Measurements from ENCODE around the gene OBSCN.

Gene OBSCN

DNA sequence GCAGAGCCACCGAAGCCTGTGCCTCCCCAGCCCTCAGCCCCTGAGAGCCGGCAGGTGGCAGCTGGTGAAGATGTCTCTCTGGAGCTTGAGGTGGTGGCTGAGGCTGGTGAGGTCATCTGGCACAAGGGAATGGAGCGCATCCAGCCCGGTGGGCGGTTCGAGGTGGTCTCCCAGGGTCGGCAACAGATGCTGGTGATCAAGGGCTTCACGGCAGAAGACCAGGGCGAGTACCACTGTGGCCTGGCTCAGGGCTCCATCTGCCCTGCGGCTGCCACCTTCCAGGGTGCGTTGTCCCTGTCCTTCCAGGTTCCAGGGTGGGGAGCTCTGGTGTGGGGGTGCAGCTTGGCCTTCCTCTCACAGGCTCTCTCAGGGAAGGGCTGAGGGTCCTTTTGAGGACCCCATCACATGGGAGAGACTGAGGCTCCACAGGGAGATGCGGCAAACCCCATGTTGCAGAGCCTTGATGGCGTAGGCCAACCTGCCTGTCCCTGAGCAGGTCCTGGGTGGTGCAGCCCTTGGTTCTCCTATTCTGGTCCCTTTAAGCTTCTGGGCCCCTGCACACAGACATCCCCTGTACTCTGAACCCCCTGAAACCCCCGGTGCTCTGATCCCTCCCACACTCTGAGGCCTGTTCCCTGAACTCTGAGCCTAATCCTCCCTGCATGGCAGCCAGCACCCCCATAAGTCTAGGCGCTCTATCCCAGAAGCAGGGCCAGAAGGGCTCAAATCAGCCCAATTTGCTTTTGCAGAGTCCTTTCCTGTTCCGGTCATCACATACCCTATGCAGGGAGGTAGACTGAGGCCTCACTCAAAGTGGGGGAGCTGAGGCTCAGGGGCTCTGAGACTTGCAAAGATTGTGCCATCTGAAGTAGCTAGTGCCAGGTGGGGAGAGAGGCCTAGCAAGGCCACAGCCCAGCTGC is 110.3 kb downstream of the OBSCN start:
- Mint-ChIP-seq H3K27ac (no peak overlapping the region), H3K27me3 (no peaks in the 10 kb centered on the region), H3K9me3 (ENCODE audit: low read depth) (no peaks in the 10 kb centered on the region), H3K4me1 (ENCODE audit: low read depth) (no peaks in the 10 kb centered on the region), H3K4me3 (no peak overlapping the region), H3K36me3 (peaks cover 10% of the 10 kb centered on the region)

DNA sequence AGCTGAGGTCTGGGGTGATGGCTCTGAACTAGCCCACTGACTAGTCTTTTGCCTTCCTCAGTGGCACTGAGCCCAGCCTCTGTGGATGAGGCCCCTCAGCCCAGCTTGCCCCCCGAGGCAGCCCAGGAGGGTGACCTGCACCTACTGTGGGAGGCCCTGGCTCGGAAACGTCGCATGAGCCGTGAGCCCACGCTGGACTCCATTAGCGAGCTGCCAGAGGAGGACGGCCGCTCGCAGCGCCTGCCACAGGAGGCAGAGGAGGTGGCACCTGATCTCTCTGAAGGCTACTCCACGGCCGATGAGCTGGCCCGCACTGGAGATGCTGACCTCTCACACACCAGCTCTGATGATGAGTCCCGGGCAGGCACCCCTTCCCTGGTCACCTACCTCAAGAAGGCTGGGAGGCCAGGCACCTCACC is 111.0 kb downstream of the OBSCN start:
- no peaks in the 10 kb centered on the region for H3K27me3 Mint-ChIP-seq
- H3K9me3 Mint-ChIP-seq (ENCODE audit: low read depth) = no peaks in the 10 kb centered on the region
- H3K36me3 Mint-ChIP-seq = peaks cover 9% of the 10 kb centered on the region
- H3K4me3 Mint-ChIP-seq = no peak overlapping the region
- no peaks in the 10 kb centered on the region for H3K4me1 Mint-ChIP-seq (ENCODE audit: low read depth)
- H3K27ac Mint-ChIP-seq = no peak overlapping the region

DNA sequence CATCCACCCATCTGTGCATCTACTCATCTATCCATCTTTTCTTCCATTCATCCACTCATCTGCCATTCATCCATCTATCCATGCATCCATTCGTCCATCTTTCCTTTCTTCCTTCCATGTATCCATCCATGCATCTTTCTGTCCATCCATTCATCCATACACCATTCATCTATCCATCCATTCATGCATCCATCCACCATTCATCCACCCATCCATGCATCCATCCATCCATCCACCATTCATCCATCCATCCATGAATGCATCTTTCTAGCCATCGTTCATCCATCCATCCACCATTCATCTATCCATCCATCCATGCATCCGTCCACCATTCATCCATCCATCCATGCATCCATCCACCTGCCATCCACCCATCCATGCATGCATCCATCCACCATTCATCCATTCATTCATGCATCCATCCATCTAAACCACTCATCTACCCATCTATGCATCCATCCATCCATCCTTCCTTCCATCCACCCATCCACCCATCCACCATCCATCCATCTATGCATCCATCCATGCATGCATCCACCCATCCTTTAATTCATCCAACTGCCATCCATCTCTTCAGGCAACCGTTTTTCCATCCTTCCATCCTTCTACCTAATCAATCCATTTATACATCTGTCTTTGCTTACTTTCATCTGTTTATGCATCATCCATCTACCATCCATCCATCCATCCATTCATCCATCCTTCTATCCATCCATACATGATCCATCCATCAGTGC is 111.7 kb downstream of the OBSCN start:
- Mint-ChIP-seq H3K9me3 (ENCODE audit: low read depth) (no peaks in the 10 kb centered on the region), H3K27ac (no peak overlapping the region), H3K36me3 (peaks cover 13% of the 10 kb centered on the region), H3K4me1 (ENCODE audit: low read depth) (no peaks in the 10 kb centered on the region), H3K4me3 (no peak overlapping the region), H3K27me3 (no peaks in the 10 kb centered on the region)

GRCh38 chr1:228320394-228320793 is 112.5 kb downstream of the OBSCN start:
- Mint-ChIP-seq H3K36me3 (peaks cover 13% of the 10 kb centered on the region), H3K4me1 (ENCODE audit: low read depth) (no peaks in the 10 kb centered on the region), H3K27me3 (no peaks in the 10 kb centered on the region), H3K27ac (no peak overlapping the region), H3K9me3 (ENCODE audit: low read depth) (no peaks in the 10 kb centered on the region), H3K4me3 (no peak overlapping the region)

- Mint-ChIP-seq H3K4me1 (ENCODE audit: low read depth) (no peaks in the 10 kb centered on the region), H3K4me3 (no peak overlapping the region), H3K27ac (no peak overlapping the region), H3K27me3 (no peaks in the 10 kb centered on the region), H3K9me3 (ENCODE audit: low read depth) (no peaks in the 10 kb centered on the region), H3K36me3 (peaks cover 17% of the 10 kb centered on the region)
Observed at GRCh38 chr1:228321435-228321834, 113.6 kb downstream of the OBSCN start.

GRCh38 chr1:228321895-228322294 is 114.1 kb downstream of the OBSCN start:
- Mint-ChIP-seq H3K27me3 (no peaks in the 10 kb centered on the region), H3K4me1 (ENCODE audit: low read depth) (no peaks in the 10 kb centered on the region), H3K27ac (no peak overlapping the region), H3K9me3 (ENCODE audit: low read depth) (no peaks in the 10 kb centered on the region), H3K4me3 (no peak overlapping the region), H3K36me3 (peaks cover 17% of the 10 kb centered on the region)

DNA sequence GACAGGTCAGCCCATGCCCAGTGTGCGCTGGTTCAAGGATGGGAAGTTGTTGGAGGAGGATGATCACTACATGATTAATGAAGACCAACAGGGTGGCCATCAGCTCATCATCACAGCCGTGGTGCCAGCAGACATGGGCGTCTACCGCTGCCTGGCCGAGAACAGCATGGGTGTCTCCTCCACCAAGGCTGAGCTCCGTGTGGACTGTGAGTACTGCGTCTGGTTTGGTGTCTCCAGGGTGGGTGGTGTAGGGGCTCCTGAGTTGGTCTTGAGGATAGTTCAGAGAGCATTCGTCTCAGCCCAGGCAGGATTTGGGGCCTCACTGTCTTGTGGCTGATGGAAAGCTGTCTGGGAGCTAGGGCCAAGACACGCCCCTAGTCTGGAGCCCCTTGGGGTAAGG is 115.6 kb downstream of the OBSCN start:
- no peaks in the 10 kb centered on the region for H3K4me1 Mint-ChIP-seq (ENCODE audit: low read depth)

DNA sequence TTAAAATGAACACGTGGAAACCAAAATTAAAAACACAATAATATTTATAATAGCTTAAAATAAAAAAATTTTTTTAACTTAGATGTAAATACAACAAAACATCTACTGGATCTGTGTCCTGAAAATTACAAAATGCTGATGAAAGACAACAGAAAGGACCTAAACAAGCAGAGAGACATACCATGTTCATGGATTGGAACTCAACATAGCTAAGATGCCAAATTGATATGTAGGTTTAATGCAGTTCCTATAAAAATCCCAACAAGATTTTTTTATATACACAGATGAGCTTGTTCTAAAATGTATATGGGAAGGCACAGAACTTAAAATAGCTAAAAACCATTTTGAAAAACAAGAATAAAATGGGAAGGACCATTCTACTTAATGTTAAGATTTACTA is 117.4 kb downstream of the OBSCN start:
- peaks cover 17% of the 10 kb centered on the region for H3K36me3 Mint-ChIP-seq
- H3K4me3 Mint-ChIP-seq = no peak overlapping the region
- no peaks in the 10 kb centered on the region for H3K27me3 Mint-ChIP-seq
- no peaks in the 10 kb centered on the region for H3K9me3 Mint-ChIP-seq (ENCODE audit: low read depth)
- H3K27ac Mint-ChIP-seq = no peak overlapping the region
- no peaks in the 10 kb centered on the region for H3K4me1 Mint-ChIP-seq (ENCODE audit: low read depth)

More for the DNA sequence above, 115.6 kb downstream of the OBSCN start:
- H3K9me3 Mint-ChIP-seq (ENCODE audit: low read depth) = no peaks in the 10 kb centered on the region
- H3K27ac Mint-ChIP-seq = no peak overlapping the region
- H3K36me3 Mint-ChIP-seq = peaks cover 17% of the 10 kb centered on the region
- no peaks in the 10 kb centered on the region for H3K27me3 Mint-ChIP-seq
- no peak overlapping the region for H3K4me3 Mint-ChIP-seq

GRCh38 chr1:228329887-228330286 is 122.0 kb downstream of the OBSCN start:
- Mint-ChIP-seq H3K27me3 (no peaks in the 10 kb centered on the region), H3K4me3 (no peak overlapping the region), H3K9me3 (ENCODE audit: low read depth) (no peaks in the 10 kb centered on the region), H3K36me3 (peaks cover 7% of the 10 kb centered on the region), H3K27ac (no peak overlapping the region), H3K4me1 (ENCODE audit: low read depth) (no peaks in the 10 kb centered on the region)

- Mint-ChIP-seq H3K9me3 (ENCODE audit: low read depth) (no peaks in the 10 kb centered on the region), H3K27ac (no peak overlapping the region), H3K27me3 (no peaks in the 10 kb centered on the region), H3K4me1 (ENCODE audit: low read depth) (no peaks in the 10 kb centered on the region), H3K36me3 (no peaks in the 10 kb centered on the region), H3K4me3 (no peak overlapping the region)
Observed at GRCh38 chr1:228332797-228333738, 125.2 kb downstream of the OBSCN start.

DNA sequence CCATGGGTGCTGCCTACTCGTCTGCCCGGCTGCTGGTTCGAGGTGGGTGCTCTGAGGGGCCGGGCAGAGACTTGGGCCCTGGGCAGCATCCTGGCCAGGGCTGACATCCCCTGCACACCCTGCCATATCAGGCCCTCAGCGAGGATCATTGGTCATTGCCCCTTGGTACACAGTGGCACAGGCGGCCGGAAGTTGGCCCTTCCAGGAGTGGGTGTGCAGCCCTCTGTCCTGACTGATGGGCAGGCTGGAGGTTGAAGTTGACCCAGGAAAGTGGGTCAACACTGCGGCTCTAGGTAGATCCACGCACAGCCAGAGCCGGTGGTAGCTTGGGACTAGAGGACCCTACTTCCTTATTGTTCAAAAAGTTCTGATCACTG is 125.9 kb downstream of the OBSCN start:
- H3K4me3 Mint-ChIP-seq = no peak overlapping the region
- H3K9me3 Mint-ChIP-seq (ENCODE audit: low read depth) = no peaks in the 10 kb centered on the region
- H3K36me3 Mint-ChIP-seq = no peaks in the 10 kb centered on the region
- no peak overlapping the region for H3K27ac Mint-ChIP-seq
- H3K4me1 Mint-ChIP-seq (ENCODE audit: low read depth) = no peaks in the 10 kb centered on the region
- H3K27me3 Mint-ChIP-seq = no peaks in the 10 kb centered on the region

DNA sequence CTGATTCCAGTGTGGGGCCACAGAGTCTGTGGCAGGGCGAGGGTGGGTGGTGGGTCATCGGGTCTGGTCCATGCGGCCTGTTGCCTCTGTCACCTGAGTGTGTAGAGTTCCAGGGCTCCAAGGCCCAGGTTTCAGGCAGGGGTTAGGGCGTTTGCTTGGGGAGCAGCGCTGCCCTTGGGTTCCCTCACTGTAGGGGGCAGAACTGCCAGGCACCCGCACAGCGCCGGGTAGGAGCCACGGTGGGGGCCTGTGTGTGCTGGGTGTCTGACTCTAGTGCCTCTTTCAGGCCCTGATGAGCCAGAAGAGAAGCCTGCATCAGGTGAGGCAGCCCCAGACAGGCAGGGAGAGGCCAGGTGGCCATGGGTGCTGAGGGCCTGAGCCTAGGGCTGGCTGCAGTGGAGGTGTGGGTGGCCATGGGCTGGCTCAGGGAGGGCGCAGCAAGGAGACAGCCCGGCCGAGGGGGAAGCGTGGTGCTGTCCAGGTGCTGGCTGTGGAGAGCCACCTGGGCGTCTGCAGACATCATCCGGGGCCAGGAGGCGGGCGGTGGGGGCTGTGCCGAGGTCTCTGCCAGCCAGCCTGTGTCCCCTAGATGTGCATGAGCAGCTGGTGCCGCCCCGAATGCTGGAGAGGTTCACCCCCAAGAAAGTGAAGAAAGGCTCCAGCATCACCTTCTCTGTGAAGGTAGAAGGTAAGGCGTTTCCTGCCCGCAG is 126.5 kb downstream of the OBSCN start:
- H3K9me3 Mint-ChIP-seq (ENCODE audit: low read depth) = no peaks in the 10 kb centered on the region
- H3K27me3 Mint-ChIP-seq = no peaks in the 10 kb centered on the region
- no peaks in the 10 kb centered on the region for H3K4me1 Mint-ChIP-seq (ENCODE audit: low read depth)
- no peak overlapping the region for H3K27ac Mint-ChIP-seq
- no peak overlapping the region for H3K4me3 Mint-ChIP-seq
- peaks cover under 1% of the 10 kb centered on the region for H3K36me3 Mint-ChIP-seq

GRCh38 chr1:228334954-228335353 is 127.1 kb downstream of the OBSCN start:
- Mint-ChIP-seq H3K9me3 (ENCODE audit: low read depth) (no peaks in the 10 kb centered on the region), H3K4me1 (ENCODE audit: low read depth) (no peaks in the 10 kb centered on the region), H3K36me3 (peaks cover 3% of the 10 kb centered on the region), H3K4me3 (no peak overlapping the region), H3K27ac (no peak overlapping the region), H3K27me3 (no peaks in the 10 kb centered on the region)

All from activated naive CD8-positive, alpha-beta T cell (primary cell).